NB4 (cell line): ENCODE data around the gene NDEL1.

Experiments
- CTCF ChIP-seq: IDR thresholded peaks from one replicate; pipeline ENCODE4 v1.5.1; 2012; ENCODE audit warnings: low read depth, low read length
- MAX ChIP-seq: IDR thresholded peaks from 2 replicates; pipeline ENCODE4 v1.6.1; 2011; ENCODE audit warnings: low read depth, low read length
- MYC ChIP-seq: IDR thresholded peaks from 2 replicates; pipeline ENCODE4 v1.6.1; 2011; ENCODE audit warnings: low read depth, low read length
- POLR2A ChIP-seq: IDR thresholded peaks from 2 replicates; pipeline ENCODE4 v1.6.1; 2011; ENCODE audit warnings: mild to moderate bottlenecking; ENCODE audit not compliant: insufficient read length; ENCODE audit errors: extremely low read depth

DNA sequence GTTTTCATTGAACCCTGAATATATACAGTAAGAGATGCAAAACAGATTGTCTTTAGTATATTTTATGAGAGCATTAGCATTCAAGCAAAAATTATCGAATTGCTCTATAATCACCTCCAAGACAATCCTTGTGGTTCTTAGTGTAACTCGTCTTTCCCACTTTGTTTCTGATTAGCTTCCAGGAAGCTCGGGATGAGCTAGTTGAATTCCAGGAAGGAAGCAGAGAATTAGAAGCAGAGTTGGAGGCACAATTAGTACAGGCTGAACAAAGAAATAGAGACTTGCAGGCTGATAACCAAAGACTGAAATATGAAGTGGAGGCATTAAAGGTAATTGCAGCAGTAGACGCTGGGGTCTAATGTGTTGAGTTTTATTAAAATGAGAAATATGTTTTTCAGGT, 9.9 kb downstream of the NDEL1 start:
- no peak for TF ChIP-seq POLR2A
- no peak for TF ChIP-seq CTCF
- no peak for TF ChIP-seq MAX
- no peak for TF ChIP-seq MYC
